Measurements from ENCODE around the gene CHDH.

GRCh38 chr3:53844262-53845102 lies 1.7 kb downstream of the CHDH start:
- TF ChIP-seq POLR2A (IDR thresholded peaks at IDR 0.05) (peak in 1 of 2 donors; percentile 58), CTCF (IDR thresholded peaks at IDR 0.05) (no peak)
